ENCODE results near the gene FOXK2. TPM values are rescaled to one million over a fixed set of nuclear protein-coding genes. Genes with fewer than 3 reads are reported as not detected.

FOXK2 gene
- total RNA-seq, 2 experiments from 2014 or later: 32.5 to 33.7 TPM

- Mint-ChIP-seq H3K27ac (no peak overlapping the region), H3K27me3 (no peaks in the 10 kb centered on the region), H3K4me1 (ENCODE audit: low read depth) (peaks cover 11% of the 10 kb centered on the region), H3K36me3 (ENCODE audit: low read depth) (peaks cover 26% of the 10 kb centered on the region), H3K4me3 (no peak overlapping the region), H3K9me3 (no peaks in the 10 kb centered on the region)
- H3K27me3 ChIP-seq (ENCODE audit: control insufficient read depth in 1 of 2, insufficient read depth in 2 of 2, low read length in 2 of 2): no peaks in the 10 kb centered on the region
- ChIA-PET POLR2A (no interaction called here), CTCF (no interaction called here)
- H3K4me1 ChIP-seq (ENCODE audit: insufficient read depth, low read length): peaks cover 30% of the 10 kb centered on the region
- H3K27ac ChIP-seq (ENCODE audit: low read depth in 1 of 2, low read length in 2 of 2): no peak overlapping the region
- no peak overlapping the region for H3K4me3 ChIP-seq (ENCODE audit: low read length)
- no peak for DNase-seq
- H3K36me3 ChIP-seq (ENCODE audit: insufficient read depth, low read length): peaks cover 20% of the 10 kb centered on the region
- no peaks in the 10 kb centered on the region for H3K9me3 ChIP-seq (ENCODE audit: control insufficient read depth in 1 of 2, insufficient read depth in 1 of 2, low read length in 2 of 2)
- TF ChIP-seq CTCF (IDR thresholded peaks at IDR 0.05): no peak
- intact Hi-C loops (cut with DNase I, micrococcal nuclease): no loop called here
- ATAC-seq (ENCODE audit: poor library complexity): no peak
Observed at GRCh38 chr17:82491533-82491932, 28.0 kb upstream of the FOXK2 start.

GRCh38 chr17:82492643-82493225, 26.8 kb upstream of the FOXK2 start:
- ChIA-PET CTCF (interaction anchor here (0.6 kb wide), 1 partner anchor 219 kb away, joined by 4 read pairs; no protein-coding TSS in a partner anchor), POLR2A (no interaction called here)

GRCh38 chr17:82493226-82493781, 26.2 kb upstream of the FOXK2 start:
- peaks cover 22% of the 10 kb centered on the region for H3K4me1 Mint-ChIP-seq (ENCODE audit: low read depth)
- intact Hi-C loops (cut with DNase I, micrococcal nuclease): no loop called here
- Histone ChIP-seq H3K27ac (ENCODE audit: low read depth in 1 of 2, low read length in 2 of 2) (no peak overlapping the region), H3K9me3 (ENCODE audit: control insufficient read depth in 1 of 2, insufficient read depth in 1 of 2, low read length in 2 of 2) (no peaks in the 10 kb centered on the region), H3K36me3 (ENCODE audit: insufficient read depth, low read length) (peaks cover 8% of the 10 kb centered on the region), H3K27me3 (ENCODE audit: control insufficient read depth in 1 of 2, insufficient read depth in 2 of 2, low read length in 2 of 2) (no peaks in the 10 kb centered on the region), H3K4me3 (ENCODE audit: low read length) (no peak overlapping the region), H3K4me1 (ENCODE audit: insufficient read depth, low read length) (peaks cover 38% of the 10 kb centered on the region)
- ChIA-PET CTCF (interaction anchor here (0.6 kb wide), 1 partner anchor 218 kb away, joined by 4 read pairs; no protein-coding TSS in a partner anchor), POLR2A (no interaction called here)
- ATAC-seq (ENCODE audit: poor library complexity): no peak
- H3K9me3 Mint-ChIP-seq: no peaks in the 10 kb centered on the region
- H3K4me3 Mint-ChIP-seq: no peak overlapping the region
- TF ChIP-seq CTCF (IDR thresholded peaks at IDR 0.05): no peak
- peaks cover 18% of the 10 kb centered on the region for H3K36me3 Mint-ChIP-seq (ENCODE audit: low read depth)
- no peak overlapping the region for H3K27ac Mint-ChIP-seq
- no peak for DNase-seq
- H3K27me3 Mint-ChIP-seq: no peaks in the 10 kb centered on the region

More at GRCh38 chr17:82492643-82493225, 26.8 kb upstream of the FOXK2 start:
- Mint-ChIP-seq H3K9me3 (no peaks in the 10 kb centered on the region), H3K27me3 (no peaks in the 10 kb centered on the region), H3K4me1 (ENCODE audit: low read depth) (peaks cover 16% of the 10 kb centered on the region), H3K27ac (no peak overlapping the region), H3K36me3 (ENCODE audit: low read depth) (peaks cover 22% of the 10 kb centered on the region), H3K4me3 (no peak overlapping the region)
- H3K4me1 ChIP-seq (ENCODE audit: insufficient read depth, low read length): peaks cover 32% of the 10 kb centered on the region
- H3K36me3 ChIP-seq (ENCODE audit: insufficient read depth, low read length): peaks cover 11% of the 10 kb centered on the region
- ATAC-seq (ENCODE audit: poor library complexity): no peak
- no peaks in the 10 kb centered on the region for H3K9me3 ChIP-seq (ENCODE audit: control insufficient read depth in 1 of 2, insufficient read depth in 1 of 2, low read length in 2 of 2)
- no peaks in the 10 kb centered on the region for H3K27me3 ChIP-seq (ENCODE audit: control insufficient read depth in 1 of 2, insufficient read depth in 2 of 2, low read length in 2 of 2)
- DNase-seq: no peak
- TF ChIP-seq CTCF (IDR thresholded peaks at IDR 0.05): no peak
- intact Hi-C loops (cut with DNase I, micrococcal nuclease): no loop called here
- H3K4me3 ChIP-seq (ENCODE audit: low read length): no peak overlapping the region
- no peak overlapping the region for H3K27ac ChIP-seq (ENCODE audit: low read depth in 1 of 2, low read length in 2 of 2)

Data from CD4-positive, alpha-beta T cell (primary cell).